Measurements from ENCODE around the gene PRDX3. TPM values are rescaled to one million over a fixed set of nuclear protein-coding genes. Genes with fewer than 3 reads are reported as not detected.

PRDX3 gene
- total RNA-seq = 100 to 1,000 TPM; 155 to 247 (median 169) TPM
- polyA plus RNA-seq = 100 to 1,000 TPM; 133 to 267 (median 172) TPM

- WGBS, 2 donors = 0 to 1% methylated on average over 45 of the region's 45 CpGs
- H3K4me3 ChIP-seq = peak within 1 kb of the TSS; percentile 59 to 77 (median 73)
- H3K27me3 ChIP-seq = no peaks in the 10 kb centered on the region
- peaks cover 0 to 21% (median 3%) of the 10 kb centered on the region in 4 donors for H3K36me3 ChIP-seq
- no peak for TF ChIP-seq EP300 (IDR thresholded peaks at IDR 0.05)
- peak; percentile 85 to 98 (median 96) for TF ChIP-seq POLR2AphosphoS5 (IDR thresholded peaks at IDR 0.05)
- peak; percentile 77 to 80 for TF ChIP-seq POLR2A (IDR thresholded peaks at IDR 0.05)
- TF ChIP-seq, protein P1, sequence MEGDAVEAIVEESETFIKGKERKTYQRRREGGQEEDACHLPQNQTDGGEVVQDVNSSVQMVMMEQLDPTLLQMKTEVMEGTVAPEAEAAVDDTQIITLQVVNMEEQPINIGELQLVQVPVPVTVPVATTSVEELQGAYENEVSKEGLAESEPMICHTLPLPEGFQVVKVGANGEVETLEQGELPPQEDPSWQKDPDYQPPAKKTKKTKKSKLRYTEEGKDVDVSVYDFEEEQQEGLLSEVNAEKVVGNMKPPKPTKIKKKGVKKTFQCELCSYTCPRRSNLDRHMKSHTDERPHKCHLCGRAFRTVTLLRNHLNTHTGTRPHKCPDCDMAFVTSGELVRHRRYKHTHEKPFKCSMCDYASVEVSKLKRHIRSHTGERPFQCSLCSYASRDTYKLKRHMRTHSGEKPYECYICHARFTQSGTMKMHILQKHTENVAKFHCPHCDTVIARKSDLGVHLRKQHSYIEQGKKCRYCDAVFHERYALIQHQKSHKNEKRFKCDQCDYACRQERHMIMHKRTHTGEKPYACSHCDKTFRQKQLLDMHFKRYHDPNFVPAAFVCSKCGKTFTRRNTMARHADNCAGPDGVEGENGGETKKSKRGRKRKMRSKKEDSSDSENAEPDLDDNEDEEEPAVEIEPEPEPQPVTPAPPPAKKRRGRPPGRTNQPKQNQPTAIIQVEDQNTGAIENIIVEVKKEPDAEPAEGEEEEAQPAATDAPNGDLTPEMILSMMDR (IDR thresholded peaks at IDR 0.05) = peak in 1 of 4 experiments; percentile 19
- peak within 1 kb of the TSS; percentile 91 to 96 (median 94) for H3K27ac ChIP-seq
- no peaks in the 10 kb centered on the region for H3K9me3 ChIP-seq
- H3K4me1 ChIP-seq = peaks cover 0 to 41% (median 29%) of the 10 kb centered on the region in 4 donors
- intact Hi-C loops (cut with DNase I) = no loop called here
- DNase-seq = peak; percentile 96
These were observed at the start of gene PRDX3 for GRCh38 chr10:119178372-119179119. PRDX3 (minus strand) TSS chr10:119178812; CDS start chr10:119178790, 22 bp downstream.

DNA sequence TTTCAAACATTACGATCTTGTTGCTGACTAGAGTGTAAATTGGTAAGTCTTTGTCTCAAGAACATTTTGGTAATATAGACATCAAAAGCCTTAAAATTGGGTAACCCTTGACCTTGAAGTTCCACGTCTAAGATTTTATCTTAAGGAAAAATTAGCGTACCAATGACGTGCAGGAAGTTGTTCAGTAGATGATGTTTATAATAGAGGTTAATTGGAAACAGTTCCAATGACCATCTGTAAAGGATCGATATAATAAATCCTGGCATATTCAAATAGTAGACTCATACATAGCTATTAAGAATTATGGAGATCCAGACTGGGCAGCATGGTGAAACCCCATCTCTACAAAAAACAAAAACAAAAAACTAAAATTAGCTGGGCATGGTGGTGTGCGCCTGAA is 49.2 kb upstream of the PRDX3 start:
- Histone ChIP-seq H3K9me3 (no peaks in the 10 kb centered on the region), H3K36me3 (no peaks in the 10 kb centered on the region), H3K4me3 (no peak overlapping the region), H3K4me1 (peaks cover 0 to 25% (median 24%) of the 10 kb centered on the region in 4 donors), H3K27ac (no peak overlapping the region), H3K27me3 (no peaks in the 10 kb centered on the region)
- no peak for DNase-seq
- 80 to 89% methylated on average over 6 of the region's 6 CpGs for WGBS, 2 donors
- TF ChIP-seq POLR2A (IDR thresholded peaks at IDR 0.05) (no peak), EP300 (IDR thresholded peaks at IDR 0.05) (no peak), POLR2AphosphoS5 (IDR thresholded peaks at IDR 0.05) (no peak)
- TF ChIP-seq, protein P1 (IDR thresholded peaks at IDR 0.05) = no peak
- intact Hi-C loops (cut with DNase I) = no loop called here

DNA sequence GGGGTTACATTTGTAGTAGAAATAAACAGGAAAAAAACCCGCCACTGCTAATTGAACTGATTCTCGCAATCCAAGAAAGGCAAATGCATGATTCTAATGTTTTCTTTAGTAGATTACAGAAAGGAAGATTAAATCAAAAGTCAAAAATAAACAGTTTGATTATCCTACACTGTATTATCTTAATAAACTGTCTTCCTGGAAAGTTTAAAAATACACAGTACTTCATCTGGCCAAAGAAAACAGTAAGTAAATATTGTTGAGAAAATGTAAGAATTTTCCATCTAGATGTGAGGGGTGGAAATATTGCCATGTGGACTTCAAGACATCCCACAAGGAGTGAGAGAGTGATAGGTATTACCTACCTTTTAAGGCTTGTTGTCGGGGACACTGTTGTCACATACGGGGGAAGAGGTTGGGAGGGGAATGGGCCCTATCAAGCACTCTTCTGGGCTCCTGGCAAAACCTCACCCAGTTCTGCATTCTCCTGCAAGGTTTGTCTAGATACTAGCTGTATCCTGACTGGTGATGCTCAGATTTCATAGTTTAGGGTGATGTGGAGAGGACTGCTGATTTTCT is 46.6 kb upstream of the PRDX3 start:
- DNase-seq = peak; percentile 19
- WGBS, 2 donors = 77 to 84% methylated on average over 4 of the region's 4 CpGs
- Histone ChIP-seq H3K9me3 (no peaks in the 10 kb centered on the region), H3K36me3 (no peaks in the 10 kb centered on the region), H3K27me3 (no peaks in the 10 kb centered on the region), H3K4me3 (no peak overlapping the region), H3K4me1 (peaks cover 0 to 46% (median 40%) of the 10 kb centered on the region in 4 donors), H3K27ac (peak overlapping the region in 1 of 4 donors; percentile 80)
- TF ChIP-seq EP300 (IDR thresholded peaks at IDR 0.05) (no peak), POLR2AphosphoS5 (IDR thresholded peaks at IDR 0.05) (no peak), POLR2A (IDR thresholded peaks at IDR 0.05) (no peak)
- TF ChIP-seq, protein P1 (IDR thresholded peaks at IDR 0.05) = no peak
- intact Hi-C loops (cut with DNase I) = no loop called here

DNA sequence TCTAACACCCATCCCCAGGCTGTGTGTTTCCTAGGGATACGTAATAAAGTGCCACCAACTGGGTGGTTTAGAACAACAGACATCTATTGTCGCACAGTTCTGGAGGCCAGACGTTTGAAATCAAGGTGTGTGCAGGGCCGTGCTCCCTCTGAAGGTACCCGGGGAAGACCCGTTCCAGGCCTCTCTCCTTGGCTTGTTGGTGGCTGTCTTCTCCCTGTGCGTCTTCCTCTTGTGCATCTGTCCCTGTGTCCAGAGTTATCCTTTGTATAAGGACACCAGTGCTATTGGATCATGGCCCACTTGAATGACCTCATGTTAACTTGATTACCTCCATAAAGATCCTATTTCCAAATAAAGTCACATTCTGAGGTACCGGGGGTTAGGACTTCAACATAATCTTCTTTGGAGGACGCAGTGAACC is 44.4 kb upstream of the PRDX3 start:
- DNase-seq = no peak
- no peaks in the 10 kb centered on the region for H3K27me3 ChIP-seq
- peaks cover 0 to 55% (median 53%) of the 10 kb centered on the region in 4 donors for H3K4me1 ChIP-seq
- H3K27ac ChIP-seq = peak overlapping the region; percentile 59 to 81 (median 76)
- no peaks in the 10 kb centered on the region for H3K9me3 ChIP-seq
- intact Hi-C loops (cut with DNase I) = no loop called here
- H3K36me3 ChIP-seq = no peaks in the 10 kb centered on the region
- 18 to 64% methylated on average over 9 of the region's 9 CpGs for WGBS, 2 donors
- TF ChIP-seq EP300 (IDR thresholded peaks at IDR 0.05) (no peak), POLR2AphosphoS5 (IDR thresholded peaks at IDR 0.05) (no peak), POLR2A (IDR thresholded peaks at IDR 0.05) (no peak)
- TF ChIP-seq, protein P1 (IDR thresholded peaks at IDR 0.05) = no peak
- H3K4me3 ChIP-seq = peak overlapping the region in 2 of 4 donors; percentile 4 to 21

Data from sigmoid colon (tissue), 7 donors.